NCI-H82 (cell line): ENCODE measurements around the gene HMOX1.

Source experiments
- DNase-seq: peaks from one replicate; lab custom pipeline; 2025; lab: John Stamatoyannopoulos, UW

The HMOX1 gene

DNA sequence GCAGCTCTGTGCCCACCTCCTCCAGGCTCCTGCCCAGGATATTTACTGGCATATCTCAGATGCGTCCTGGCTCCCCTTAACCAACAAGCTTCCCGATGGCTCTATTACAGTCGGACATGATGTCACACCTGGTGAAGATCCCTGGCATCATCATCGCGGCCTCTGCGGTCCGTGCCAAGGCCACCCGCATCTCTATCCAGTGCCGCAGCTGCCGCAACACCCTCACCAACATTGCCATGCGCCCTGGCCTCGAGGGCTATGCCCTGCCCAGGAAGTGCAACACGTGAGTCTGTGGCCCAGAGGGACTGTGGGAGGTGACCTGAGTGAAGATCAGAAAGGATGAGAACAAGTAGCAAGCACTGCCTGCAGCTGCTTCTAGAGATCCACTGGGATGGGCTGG, 25.5 kb downstream of the HMOX1 start:
- DNase-seq, result no peak

GRCh38 chr22:35407362-35407761, 26.5 kb downstream of the HMOX1 start:
- no peak for DNase-seq

- DNase-seq, result no peak
Measured at GRCh38 chr22:35409783-35410662, 29.1 kb downstream of the HMOX1 start.

DNA sequence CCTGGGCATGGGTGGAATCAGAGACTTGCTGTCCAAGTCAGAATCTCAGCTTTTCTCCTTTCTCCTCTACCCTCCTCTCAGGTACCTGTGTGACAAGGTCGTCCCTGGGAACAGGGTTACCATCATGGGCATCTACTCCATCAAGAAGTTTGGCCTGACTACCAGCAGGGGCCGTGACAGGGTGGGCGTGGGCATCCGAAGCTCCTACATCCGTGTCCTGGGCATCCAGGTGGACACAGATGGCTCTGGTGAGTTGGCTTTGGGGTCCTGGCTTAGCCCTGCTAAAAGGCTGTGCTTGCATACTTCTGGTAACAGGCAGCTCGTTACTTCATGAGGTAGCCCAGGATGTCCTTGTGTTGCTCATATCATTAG, 29.8 kb downstream of the HMOX1 start:
- DNase-seq, result no peak

GRCh38 chr22:35411102-35411501, 30.2 kb downstream of the HMOX1 start:
- no peak for DNase-seq

GRCh38 chr22:35413624-35414023, 32.7 kb downstream of the HMOX1 start:
- DNase-seq, result no peak

DNA sequence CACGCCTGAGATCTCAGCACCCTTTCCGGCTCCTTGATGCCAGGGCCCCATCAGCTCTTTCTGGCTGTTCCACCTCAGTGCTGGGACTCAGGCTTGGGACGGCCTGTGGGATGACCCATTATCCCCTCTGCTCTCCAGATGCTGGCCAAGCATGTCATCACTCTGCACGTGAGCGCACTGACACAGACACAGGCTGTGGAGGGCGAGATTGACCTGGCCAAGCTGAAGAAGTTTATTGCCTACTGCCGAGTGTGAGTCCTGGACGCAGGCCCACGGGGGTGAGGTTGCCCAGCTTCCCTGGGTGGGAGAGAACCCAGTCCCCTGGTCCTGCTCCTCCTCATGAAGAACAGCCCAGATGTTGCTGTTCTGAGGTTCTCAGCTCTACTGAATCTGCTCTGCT, 36.7 kb downstream of the HMOX1 start:
- no peak for DNase-seq

DNA sequence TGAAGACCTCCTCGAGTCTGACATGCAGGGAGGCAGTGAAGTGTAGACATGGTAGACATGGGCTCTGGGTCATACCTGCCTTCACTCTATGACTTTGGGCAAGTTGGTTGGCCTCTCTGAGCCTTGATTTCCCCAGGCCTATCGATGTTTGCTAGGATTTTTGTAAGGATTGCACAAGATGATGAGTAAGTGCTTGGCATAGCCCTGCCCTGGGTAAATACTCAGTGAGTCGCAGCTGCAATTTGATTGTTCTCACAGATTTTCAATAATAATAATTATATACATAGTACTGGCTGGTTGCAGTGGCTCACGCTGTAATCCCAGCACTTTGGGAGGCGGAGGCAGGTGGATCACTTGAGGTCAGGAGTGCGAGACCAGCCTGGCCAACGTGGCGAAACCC, 37.2 kb downstream of the HMOX1 start:
- no peak for DNase-seq

DNA sequence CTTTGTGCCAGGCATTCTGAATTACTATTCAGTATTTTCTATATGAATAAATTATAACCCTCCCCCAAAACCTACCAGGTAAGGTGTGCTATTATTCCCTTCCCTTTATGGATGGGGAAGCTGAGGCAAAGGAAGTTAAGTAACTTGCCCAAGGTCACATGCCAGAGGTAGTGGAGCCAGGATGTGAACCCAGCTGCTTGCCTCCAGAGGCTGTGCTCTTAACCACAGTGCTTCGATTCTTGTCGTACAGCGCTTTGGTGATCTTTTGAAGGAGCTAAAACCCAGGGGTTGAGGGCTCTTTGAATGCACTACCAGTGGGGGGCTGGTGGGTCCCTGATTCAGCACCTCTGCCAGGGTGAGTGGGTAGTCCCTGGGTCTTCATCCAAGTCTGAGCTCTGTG, 37.8 kb downstream of the HMOX1 start:
- no peak for DNase-seq

DNA sequence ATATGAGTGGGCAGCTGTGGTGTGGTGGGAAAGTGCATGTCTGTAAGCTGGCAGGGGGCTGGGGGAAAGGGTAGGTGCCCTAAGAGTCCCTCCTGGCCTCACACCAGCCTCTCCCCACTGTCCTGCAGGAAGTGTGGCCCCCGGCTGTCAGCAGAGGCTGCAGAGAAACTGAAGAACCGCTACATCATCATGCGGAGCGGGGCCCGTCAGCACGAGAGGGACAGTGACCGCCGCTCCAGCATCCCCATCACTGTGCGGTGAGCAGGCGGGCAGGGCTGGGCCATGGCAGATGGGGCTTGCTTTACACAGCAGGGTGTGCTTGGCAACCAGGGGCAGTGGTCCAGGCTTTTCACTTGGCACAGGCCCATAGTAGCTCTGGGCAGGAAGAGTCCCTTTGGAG, 38.9 kb downstream of the HMOX1 start:
- no peak for DNase-seq

DNA sequence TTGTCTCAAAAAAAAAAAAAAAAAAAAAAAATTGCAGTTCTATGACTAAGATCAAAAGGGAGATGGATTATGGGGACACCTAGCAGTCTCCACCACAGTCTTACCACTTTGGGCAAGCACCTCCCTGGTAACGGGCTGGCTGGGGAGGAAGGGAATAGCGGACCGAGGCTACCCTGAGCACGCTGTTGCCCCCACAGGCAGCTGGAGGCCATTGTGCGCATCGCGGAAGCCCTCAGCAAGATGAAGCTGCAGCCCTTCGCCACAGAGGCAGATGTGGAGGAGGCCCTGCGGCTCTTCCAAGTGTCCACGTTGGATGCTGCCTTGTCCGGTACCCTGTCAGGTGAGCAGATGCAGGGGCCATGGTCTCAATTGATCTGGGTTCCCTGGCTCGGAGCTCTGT, 40.2 kb downstream of the HMOX1 start:
- DNase-seq, result peak; percentile 12

DNA sequence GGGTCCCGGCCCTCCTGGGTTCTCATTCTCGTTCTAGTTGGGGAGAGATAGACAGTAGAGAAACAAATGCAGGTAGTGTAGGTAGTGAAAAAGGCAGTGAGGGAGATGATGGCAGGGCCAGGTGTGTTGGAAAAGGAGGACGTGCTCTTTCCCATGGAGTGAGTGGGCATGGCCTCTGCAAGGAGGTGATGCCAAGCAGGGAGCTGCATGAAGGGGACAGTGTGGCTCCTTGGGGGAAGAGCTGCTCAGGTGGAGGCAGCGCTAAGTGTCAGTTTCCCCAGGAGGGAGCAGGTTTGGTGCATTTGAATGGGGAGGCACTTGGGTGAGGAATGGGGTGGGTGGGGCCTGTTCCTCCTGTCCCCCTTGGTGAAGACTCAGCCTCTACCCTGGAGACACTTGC, 41.2 kb downstream of the HMOX1 start:
- DNase-seq, result no peak

DNA sequence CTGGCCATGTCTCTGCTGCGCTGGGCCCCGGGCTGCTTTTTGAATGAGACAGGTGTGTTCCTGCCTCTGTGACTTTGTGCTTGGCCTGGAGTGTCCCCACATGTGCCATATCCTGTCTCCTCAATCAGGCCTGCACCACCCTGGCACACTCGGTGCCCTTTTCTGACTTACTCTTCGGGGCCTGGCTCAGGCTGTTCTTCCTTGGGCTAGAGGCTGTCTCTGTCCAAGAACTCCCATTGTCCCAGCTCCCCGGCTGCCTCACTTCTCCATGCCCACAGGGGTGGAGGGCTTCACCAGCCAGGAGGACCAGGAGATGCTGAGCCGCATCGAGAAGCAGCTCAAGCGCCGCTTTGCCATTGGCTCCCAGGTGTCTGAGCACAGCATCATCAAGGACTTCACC, 42.0 kb downstream of the HMOX1 start:
- DNase-seq, result no peak

GRCh38 chr22:35424081-35424480, 43.2 kb downstream of the HMOX1 start:
- DNase-seq, result no peak

GRCh38 chr22:35424761-35425160, 43.9 kb downstream of the HMOX1 start:
- no peak for DNase-seq

- no peak for DNase-seq
Measured at GRCh38 chr22:35425546-35425945, 44.6 kb downstream of the HMOX1 start.

DNA sequence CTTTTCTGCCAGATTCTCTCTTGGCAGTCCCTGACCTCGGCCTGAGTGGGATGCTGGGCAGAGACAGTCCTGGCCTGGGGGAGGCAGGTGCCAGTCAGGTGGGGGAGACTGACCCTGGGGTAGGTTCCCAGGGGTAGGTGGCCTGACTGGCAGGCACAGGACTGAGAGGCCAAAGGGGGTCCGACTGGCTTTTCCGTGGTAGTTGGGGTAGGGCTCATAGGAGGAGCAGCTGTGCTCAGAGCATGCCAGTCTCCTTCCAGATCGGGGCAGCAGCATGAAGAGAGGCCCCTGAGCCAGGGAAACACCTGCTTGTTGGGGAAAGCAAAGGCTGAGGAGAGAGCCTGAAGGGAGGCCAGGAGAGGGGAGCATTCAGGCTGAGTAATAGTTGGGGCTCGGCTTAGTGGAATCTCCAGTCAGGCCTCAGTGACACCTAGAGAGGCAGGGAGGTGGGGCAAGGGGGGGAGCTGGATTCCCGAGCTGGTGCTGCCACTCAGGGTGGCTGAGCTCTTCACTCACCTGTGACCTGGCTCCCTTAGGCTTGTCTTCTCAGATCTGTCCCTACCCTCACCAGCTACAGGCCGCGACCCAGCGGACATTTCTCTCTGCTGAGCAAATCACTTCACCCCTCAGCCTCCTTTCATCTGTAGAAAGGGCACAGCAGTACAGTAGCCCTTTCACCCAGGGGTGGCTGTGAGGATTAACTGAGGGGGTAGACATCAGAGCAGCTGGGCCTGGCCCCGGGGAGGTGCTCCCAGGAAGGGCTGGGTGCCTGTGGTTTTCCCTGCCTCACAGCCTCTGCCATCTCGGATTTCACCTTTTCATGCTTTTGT, 45.3 kb downstream of the HMOX1 start:
- peak; percentile 31 for DNase-seq

DNA sequence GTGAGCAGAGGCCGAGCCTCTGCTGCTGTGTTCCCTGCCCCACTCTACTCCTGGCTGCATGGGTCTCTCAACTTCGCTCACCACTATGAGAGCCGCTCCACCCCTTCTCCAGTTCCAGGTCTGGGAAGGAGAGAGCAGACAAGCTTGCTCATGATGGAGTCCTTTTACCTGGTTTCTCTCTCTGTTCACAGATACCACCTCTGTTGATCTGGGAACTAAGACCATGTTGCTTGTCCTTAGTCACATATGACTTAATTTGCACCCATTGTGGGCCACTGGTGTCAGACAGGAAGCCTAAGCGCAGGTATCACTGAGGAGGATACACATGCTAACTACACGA, 45.9 kb downstream of the HMOX1 start:
- no peak for DNase-seq

DNA sequence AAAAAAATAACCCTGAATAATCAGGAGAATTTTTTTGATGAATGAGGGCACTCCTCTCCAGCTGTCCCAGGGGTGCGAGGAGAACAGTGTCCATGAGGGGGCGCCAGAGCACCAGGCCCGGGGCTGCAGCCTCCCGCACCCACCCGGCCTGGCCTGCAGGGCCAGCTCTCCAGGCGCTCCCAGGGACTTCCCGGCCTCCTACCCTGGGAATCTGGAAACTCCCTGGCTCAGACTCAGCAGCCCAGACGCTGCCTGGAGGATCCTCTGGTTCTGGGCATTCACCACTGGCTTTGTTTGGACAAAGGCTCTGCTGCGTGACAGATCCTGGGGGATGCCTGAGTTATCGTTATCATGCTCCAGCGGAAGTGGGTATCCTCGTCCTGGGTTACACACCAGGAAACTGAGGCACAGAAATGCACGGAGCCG, 50.0 kb downstream of the HMOX1 start:
- DNase-seq, result peak; percentile 64

GRCh38 chr22:35431483-35432227, 50.8 kb downstream of the HMOX1 start:
- DNase-seq, result no peak

DNA sequence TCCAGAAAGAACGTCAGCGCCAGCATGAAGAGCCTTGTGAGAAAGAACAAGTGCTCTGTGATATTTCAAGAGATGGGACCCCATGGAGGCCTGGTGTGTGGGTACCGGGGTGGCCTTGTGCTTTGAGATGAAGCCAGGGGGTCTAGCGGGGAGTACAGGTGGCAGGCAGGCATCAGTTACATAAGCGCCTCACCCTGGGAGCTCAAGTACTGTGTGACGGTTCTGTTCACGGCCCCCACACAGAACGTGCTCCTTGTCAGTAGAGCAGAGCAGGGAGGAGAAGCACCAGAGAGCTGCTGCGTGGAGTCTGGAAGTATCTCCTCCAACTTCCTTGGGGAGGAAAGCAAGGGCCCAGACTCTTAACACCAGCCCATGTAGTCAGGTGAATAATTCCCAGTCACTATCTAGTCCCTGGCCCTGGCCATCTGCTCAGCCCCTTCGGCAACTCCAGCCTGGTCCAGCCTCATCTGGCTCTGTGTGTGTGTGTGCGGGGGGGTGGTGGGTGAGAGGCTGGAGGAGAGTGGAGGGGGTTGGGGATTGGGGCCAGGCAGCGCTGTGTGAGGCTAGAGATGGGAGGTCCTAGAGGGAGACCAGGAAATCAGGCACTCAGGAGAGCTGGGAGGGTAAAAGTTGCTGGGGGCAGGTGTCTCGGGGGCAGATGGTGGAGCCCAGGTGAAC, 51.5 kb downstream of the HMOX1 start:
- no peak for DNase-seq

DNA sequence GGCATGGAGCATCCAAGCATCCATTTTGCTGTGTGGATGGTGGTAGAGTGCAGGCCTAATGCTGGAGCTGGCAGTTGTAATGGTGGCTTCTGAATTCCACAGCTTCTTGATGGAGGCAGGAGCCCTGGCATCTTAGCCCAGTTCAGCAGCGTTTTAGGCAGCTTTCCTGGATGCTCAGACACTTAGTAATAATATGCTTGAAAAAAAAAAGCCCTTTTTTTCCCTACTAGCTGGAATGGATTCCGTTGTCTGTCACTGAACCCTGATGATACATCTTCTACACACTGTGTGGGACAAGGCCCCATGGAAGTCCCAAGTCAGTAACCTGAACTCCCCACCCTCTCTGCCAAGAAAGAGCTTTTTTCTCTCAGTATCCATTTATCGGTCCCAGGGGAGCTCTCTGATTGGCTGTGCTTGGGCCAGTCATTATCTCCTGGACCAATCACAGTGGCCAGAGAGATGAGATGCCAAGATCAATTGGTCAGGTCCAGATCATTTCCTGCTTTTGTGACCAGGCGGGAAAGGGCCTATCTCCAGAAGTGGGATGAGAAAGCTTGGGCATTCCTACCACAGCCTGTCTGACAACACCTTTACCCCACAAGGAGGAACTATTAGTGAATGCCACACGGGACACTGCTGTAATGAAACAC, 53.3 kb downstream of the HMOX1 start:
- peak; percentile 15 for DNase-seq
